SK-N-SH (cell line): ENCODE data around the gene PIMREG.

ENCODE experiments used
- CTCF ChIP-seq: fragments of 200-600 bp; sonication (generic); IDR thresholded peaks from 2 replicates; pipeline ENCODE4 v1.6.1; 2017; ENCODE audit warnings: antibody characterized with exemption, mild to moderate bottlenecking, moderate library complexity
- FOXM1 ChIP-seq: IDR thresholded peaks from 2 replicates; pipeline ENCODE4 v1.4.0; 2012; ENCODE audit warnings: low read depth, mild to moderate bottlenecking
- JUND ChIP-seq: IDR thresholded peaks from 2 replicates; pipeline ENCODE4 v1.4.0; 2012
- POLR2AphosphoS5 ChIP-seq: IDR thresholded peaks from 2 replicates; pipeline ENCODE4 v1.6.1; 2012; ENCODE audit warnings: low read depth, low read length
- RAD21 ChIP-seq: IDR thresholded peaks from 2 replicates; pipeline ENCODE4 v1.6.1; 2012; ENCODE audit warnings: mild to moderate bottlenecking, low read length
- RFX5 ChIP-seq: IDR thresholded peaks from 2 replicates; pipeline ENCODE4 v1.6.1; 2012; ENCODE audit warnings: mild to moderate bottlenecking, improper control_type of control experiment, low read length
- TEAD4 ChIP-seq: IDR thresholded peaks from 2 replicates; pipeline ENCODE4 v1.4.0; 2012; ENCODE audit warnings: mild to moderate bottlenecking, borderline replicate concordance; ENCODE audit not compliant: insufficient read depth
- YY1 ChIP-seq: IDR thresholded peaks from 2 replicates; pipeline ENCODE4 v1.4.0; 2012; ENCODE audit warnings: low read depth, mild to moderate bottlenecking
- TF ChIP-seq, protein P1 (sequence below): IDR thresholded peaks from 2 replicates; pipeline ENCODE4 v1.6.1; 2012; ENCODE audit warnings: mild to moderate bottlenecking, low read depth, low read length, moderate library complexity

DNA sequence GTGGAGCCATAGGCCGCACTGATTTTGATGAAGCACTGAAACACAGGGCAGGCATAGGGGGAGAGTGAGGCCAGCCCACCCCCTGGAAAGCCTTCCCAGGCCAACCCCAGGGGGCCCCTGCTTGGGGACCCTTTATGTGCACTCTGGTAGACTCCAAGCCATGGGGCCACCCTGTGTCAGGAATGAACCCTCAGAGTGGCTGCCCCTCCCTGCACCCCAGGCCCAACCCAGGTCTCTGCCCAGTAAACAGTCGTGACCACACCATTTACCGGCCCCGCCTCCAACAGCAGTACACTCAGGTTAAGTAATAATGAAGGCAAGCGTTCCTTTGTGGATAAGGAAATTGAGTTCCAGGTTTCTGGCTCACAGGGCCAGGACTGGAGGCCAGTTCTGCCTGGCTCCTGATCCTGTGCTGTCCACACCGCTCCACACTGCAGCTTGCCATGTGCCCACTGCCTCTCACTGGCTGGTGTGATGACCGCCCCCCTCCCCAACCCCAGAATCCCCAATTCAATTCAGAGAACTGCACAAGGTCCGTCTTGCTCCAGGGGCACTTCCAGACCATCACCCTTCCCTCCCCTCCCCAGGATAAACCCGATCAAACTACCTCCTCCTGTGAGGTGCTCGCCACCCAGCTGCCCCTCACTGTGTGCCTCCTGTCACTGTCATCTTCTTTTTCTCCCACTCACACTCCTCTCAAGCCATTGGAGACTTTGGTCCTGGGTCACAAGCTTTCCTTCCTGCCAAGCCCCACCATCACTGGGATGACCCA lies 13.6 kb downstream of the PIMREG start:
- TF ChIP-seq CTCF = no peak
- no peak for TF ChIP-seq TEAD4
- no peak for TF ChIP-seq FOXM1
- no peak for TF ChIP-seq RAD21
- TF ChIP-seq, protein P1, sequence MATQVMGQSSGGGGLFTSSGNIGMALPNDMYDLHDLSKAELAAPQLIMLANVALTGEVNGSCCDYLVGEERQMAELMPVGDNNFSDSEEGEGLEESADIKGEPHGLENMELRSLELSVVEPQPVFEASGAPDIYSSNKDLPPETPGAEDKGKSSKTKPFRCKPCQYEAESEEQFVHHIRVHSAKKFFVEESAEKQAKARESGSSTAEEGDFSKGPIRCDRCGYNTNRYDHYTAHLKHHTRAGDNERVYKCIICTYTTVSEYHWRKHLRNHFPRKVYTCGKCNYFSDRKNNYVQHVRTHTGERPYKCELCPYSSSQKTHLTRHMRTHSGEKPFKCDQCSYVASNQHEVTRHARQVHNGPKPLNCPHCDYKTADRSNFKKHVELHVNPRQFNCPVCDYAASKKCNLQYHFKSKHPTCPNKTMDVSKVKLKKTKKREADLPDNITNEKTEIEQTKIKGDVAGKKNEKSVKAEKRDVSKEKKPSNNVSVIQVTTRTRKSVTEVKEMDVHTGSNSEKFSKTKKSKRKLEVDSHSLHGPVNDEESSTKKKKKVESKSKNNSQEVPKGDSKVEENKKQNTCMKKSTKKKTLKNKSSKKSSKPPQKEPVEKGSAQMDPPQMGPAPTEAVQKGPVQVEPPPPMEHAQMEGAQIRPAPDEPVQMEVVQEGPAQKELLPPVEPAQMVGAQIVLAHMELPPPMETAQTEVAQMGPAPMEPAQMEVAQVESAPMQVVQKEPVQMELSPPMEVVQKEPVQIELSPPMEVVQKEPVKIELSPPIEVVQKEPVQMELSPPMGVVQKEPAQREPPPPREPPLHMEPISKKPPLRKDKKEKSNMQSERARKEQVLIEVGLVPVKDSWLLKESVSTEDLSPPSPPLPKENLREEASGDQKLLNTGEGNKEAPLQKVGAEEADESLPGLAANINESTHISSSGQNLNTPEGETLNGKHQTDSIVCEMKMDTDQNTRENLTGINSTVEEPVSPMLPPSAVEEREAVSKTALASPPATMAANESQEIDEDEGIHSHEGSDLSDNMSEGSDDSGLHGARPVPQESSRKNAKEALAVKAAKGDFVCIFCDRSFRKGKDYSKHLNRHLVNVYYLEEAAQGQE = no peak
- TF ChIP-seq POLR2AphosphoS5 = no peak
- no peak for TF ChIP-seq RFX5
- no peak for TF ChIP-seq JUND
- TF ChIP-seq YY1 = no peak
